SK-N-SH (cell line): ENCODE results near the gene KLHDC3.

Source experiments
- CHD2 ChIP-seq: fragments of 150-350 bp; IDR thresholded peaks from 2 replicates; pipeline ENCODE4 v1.6.1; 2018; ENCODE audit warnings: low read length; ENCODE audit not compliant: partially characterized antibody
- CTCF ChIP-seq: fragments of 200-600 bp; sonication (generic); IDR thresholded peaks from 2 replicates; pipeline ENCODE4 v1.6.1; 2017; ENCODE audit warnings: antibody characterized with exemption, mild to moderate bottlenecking, moderate library complexity
- EP300 ChIP-seq, 2 experiments: IDR thresholded peaks; 2 replicates each; pipeline versions ENCODE4 v1.4.0 to v1.6.1; 2012; ENCODE audit warnings: borderline replicate concordance in 1 of 2, low read depth in 1 of 2, low read length in 1 of 2
- EZH2phosphoT487 ChIP-seq: fragments of 200-600 bp; sonication (generic); IDR thresholded peaks from 2 replicates; pipeline ENCODE4 v1.6.1; 2017; ENCODE audit warnings: low read depth, mixed run types, mild to moderate bottlenecking, antibody characterized with exemption, moderate library complexity, borderline replicate concordance
- REST ChIP-seq: IDR thresholded peaks from 2 replicates; pipeline ENCODE4 v1.6.1; 2012; ENCODE audit warnings: mild to moderate bottlenecking, low read depth, low read length, moderate library complexity
- TAF1 ChIP-seq: IDR thresholded peaks from 2 replicates; pipeline ENCODE4 v1.6.1; 2012; ENCODE audit warnings: low read depth, mild to moderate bottlenecking, low read length, moderate library complexity, borderline replicate concordance

- no peak; the same call in 1 of the 2 replicates for TF ChIP-seq CTCF
- TF ChIP-seq EP300 (IDR thresholded peaks at IDR 0.05; ENCODE audit: borderline replicate concordance in 1 of 2, low read depth in 1 of 2, low read length in 1 of 2) = no peak
- no peak for TF ChIP-seq EZH2phosphoT487
- TF ChIP-seq REST = 0 out of 2 replicates have a peak, but pooled peaks have one; percentile 26
- peak; percentile 81 for TF ChIP-seq TAF1
- peak; percentile 75 for TF ChIP-seq CHD2
Observed at GRCh38 chr6:43053545-43054205, 39.6 kb downstream of the KLHDC3 start, which contains the start of gene CUL7.
